ENCODE data around the gene UQCC5.

UQCC5 gene, protein sequence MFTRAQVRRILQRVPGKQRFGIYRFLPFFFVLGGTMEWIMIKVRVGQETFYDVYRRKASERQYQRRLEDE

DNA sequence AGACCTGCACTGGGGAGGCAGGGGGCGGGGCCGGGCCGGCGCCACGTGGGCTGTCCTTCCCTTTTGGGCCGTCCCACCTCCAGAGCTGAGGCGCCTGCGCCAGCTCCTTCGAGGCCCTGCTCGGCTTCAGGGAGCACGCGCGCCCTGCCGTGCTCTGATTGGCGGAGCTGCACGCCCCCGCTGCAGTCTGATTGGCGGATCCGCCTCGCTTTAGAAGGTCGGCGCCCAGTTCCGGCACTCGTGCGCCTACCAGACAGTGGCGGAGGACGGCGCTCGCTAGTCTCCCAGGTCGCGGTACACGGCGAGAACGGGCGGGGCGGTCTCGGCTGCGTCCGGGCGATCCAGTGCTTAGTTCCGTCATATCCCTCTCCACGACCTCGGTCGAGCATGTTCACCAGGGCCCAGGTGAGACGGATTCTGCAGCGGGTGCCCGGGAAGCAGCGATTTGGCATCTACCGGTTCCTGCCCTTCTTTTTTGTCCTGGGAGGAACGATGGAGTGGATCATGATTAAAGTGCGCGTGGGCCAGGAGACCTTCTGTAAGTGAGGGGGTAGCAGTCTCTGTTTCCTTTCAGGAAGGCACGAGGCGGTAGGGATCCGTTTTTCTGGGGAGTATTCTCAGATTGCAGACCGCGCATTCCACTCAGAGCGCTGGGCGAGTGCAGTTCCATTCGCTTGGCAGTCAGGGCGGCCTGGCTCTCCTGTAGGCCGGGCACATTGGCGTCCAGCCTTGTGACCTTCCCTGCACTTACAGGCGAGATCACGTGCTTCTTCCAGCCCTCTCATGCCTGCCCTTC lies at the start of gene UQCC5:
TSS of gene UQCC5 (plus strand) at position 237 of the 796 bp plus-strand sequence. CDS start at position 388, 151 bp downstream.
- DNase-seq (ENCODE audit: low spot score), result peak; percentile 100

DNA sequence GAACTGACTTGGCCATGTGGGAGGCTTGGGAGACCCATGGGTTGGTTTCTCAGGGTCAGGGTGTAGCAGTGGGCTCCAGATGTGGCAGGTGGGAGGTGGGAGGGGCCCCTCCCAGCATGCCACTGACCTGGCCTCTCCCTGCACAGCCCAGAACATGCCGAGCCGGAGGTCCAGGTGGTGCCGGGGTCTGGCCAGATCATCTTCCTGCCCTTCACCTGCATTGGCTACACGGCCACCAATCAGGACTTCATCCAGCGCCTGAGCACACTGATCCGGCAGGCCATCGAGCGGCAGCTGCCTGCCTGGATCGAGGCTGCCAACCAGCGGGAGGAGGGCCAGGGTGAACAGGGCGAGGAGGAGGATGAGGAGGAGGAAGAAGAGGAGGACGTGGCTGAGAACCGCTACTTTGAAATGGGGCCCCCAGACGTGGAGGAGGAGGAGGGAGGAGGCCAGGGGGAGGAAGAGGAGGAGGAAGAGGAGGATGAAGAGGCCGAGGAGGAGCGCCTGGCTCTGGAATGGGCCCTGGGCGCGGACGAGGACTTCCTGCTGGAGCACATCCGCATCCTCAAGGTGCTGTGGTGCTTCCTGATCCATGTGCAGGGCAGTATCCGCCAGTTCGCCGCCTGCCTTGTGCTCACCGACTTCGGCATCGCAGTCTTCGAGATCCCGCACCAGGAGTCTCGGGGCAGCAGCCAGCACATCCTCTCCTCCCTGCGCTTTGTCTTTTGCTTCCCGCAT lies 49.2 kb upstream of the UQCC5 start:
- no peak for DNase-seq (ENCODE audit: low spot score)

DNA sequence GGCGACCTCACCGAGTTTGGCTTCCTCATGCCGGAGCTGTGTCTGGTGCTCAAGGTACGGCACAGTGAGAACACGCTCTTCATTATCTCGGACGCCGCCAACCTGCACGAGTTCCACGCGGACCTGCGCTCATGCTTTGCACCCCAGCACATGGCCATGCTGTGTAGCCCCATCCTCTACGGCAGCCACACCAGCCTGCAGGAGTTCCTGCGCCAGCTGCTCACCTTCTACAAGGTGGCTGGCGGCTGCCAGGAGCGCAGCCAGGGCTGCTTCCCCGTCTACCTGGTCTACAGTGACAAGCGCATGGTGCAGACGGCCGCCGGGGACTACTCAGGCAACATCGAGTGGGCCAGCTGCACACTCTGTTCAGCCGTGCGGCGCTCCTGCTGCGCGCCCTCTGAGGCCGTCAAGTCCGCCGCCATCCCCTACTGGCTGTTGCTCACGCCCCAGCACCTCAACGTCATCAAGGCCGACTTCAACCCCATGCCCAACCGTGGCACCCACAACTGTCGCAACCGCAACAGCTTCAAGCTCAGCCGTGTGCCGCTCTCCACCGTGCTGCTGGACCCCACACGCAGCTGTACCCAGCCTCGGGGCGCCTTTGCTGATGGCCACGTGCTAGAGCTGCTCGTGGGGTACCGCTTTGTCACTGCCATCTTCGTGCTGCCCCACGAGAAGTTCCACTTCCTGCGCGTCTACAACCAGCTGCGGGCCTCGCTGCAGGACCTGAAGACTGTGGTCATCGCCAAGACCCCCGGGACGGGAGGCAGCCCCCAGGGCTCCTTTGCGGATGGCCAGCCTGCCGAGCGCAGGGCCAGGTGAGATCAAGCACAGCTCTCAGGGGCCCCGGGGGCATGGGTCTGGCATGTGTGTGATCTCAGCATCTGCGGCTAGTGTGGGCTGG lies 48.4 kb upstream of the UQCC5 start:
- DNase-seq (ENCODE audit: low spot score), result no peak

DNA sequence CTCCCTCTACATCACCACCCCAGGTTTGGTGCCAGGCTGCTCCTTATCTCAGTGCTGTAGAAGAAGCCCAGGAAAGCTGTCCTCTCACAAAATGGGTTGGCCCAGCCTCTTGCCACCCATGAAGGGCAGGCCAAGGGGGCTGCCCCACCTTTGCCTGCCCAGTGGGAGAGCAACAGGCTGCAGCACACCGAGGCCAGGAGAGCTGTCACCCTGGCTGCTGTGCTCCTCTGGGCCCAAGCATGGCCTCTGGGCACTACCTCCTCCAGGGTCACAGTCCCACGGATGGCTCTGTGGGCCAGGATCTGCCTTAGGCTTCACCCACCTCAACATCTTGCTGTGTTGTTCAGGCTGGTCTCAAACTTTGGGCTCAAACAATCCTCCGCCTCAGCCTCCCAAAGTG lies 47.7 kb upstream of the UQCC5 start:
- DNase-seq (ENCODE audit: low spot score), result no peak

DNA sequence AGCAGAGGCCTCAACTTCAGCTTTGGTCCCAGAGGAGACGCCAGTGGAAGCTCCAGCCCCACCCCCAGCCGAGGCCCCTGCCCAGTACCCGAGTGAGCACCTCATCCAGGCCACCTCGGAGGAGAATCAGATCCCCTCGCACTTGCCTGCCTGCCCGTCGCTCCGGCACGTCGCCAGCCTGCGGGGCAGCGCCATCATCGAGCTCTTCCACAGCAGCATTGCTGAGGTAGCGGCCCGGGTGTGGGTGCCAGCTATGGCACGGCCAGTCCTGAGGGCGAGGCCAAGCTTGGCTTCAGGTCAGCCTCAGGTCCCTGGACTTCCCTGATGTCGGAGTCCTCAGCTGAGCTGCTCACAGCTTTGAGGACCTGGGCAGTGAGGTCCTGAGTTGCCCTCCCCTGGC lies 47.0 kb upstream of the UQCC5 start:
- no peak for DNase-seq (ENCODE audit: low spot score)

DNA sequence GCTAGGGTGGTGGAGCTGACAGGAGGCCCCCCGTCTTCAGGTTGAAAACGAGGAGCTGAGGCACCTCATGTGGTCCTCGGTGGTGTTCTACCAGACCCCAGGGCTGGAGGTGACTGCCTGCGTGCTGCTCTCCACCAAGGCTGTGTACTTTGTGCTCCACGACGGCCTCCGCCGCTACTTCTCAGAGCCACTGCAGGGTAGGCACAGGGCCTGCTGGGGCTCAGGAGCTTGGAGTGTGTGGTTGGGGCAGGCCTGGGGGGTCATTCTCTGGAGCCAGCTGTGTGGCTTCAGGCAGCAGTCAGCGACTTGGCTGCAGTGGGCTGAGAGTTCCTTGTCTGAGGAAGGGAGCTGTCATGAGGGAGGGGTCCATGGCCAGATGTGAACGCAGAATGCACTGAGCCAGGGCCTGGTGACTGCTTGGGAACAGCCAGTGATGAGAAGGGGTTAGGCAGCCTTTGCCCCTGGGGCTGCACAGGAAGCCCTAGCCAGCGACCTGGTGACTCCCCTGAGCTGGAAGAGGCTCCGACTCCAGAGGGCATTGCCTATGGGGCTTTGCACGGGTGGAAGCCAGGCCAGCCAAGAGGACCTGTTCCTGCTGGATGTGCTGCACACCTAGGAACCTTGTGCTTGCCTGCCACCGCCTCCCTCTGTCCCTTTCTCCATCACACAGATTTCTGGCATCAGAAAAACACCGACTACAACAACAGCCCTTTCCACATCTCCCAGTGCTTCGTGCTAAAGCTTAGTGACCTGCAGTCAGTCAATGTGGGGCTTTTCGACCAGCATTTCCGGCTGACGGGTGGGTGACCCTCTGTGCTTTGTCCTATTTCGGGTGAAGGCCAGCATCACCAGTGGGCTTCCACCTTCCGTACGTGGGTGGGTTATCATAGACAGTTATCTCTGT lies 46.1 kb upstream of the UQCC5 start:
- DNase-seq (ENCODE audit: low spot score), result no peak

DNA sequence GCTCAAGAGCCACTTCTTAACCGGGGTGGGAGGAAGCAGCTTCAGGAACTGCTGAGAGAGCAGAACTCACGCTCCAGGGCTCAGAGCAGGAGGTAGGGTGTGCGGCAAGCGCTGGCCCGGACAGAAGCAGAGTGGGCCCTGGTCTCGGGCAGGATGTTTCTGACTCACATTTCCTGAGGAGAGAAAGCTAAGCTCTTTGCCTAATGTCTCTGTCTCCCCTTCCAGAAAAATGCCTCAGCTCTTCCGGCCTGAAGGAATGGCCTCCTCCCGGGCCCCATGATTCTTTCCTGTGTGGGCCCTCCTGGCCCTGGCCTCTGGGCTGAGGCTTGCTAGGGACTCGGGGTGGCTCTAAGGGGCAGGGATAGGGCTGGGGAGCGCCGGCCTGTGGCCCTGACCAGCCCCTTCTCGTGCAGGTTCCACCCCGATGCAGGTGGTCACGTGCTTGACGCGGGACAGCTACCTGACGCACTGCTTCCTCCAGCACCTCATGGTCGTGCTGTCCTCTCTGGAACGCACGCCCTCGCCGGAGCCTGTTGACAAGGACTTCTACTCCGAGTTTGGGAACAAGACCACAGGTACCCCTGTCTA lies 45.4 kb upstream of the UQCC5 start:
- no peak for DNase-seq (ENCODE audit: low spot score)

DNA sequence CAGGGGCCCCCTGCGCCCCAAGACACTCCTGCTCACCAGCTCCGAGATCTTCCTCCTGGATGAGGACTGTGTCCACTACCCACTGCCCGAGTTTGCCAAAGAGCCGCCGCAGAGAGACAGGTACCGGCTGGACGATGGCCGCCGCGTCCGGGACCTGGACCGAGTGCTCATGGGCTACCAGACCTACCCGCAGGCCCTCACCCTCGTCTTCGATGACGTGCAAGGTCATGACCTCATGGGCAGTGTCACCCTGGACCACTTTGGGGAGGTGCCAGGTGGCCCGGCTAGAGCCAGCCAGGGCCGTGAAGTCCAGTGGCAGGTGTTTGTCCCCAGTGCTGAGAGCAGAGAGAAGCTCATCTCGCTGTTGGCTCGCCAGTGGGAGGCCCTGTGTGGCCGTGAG lies 44.3 kb upstream of the UQCC5 start:
- no peak for DNase-seq (ENCODE audit: low spot score)

DNA sequence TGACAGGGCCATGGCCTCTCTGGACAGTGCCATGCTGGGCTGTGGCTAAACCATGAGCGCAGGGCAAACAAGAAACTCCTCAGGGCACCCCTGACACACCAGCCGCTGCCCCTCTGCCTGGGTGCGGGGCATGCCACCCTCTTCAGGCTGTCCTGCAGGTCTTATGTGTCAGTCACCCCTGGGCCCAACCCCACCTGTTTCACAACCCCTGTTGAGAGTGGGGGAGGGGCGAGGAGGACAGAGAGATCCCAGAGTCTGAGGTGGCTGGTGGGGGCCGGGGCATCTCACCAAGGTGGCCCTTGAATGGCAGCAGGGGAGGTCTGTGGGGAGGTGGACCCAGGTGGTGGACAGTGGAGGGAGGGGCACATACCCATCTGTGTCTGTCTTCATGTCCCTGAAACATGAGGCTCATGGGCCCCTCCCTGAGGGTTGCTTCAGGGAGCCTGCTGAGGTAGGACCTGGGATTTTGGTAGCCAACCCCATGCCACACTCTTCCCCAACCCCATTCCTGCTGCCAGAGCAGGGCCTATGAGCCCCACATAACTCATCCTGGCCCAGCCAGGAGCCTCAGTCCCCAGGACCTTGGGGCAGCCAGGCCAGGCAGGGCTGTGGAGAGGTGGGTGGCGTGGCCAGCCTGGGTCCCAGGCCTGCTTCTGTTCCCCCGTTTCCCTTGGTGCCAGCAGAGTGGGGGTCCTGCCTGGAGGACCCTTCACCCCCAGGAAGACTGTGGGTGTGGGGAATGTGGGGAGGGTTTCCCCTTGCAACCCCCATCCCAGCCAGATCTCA lies 43.0 kb upstream of the UQCC5 start:
- DNase-seq (ENCODE audit: low spot score), result no peak

DNA sequence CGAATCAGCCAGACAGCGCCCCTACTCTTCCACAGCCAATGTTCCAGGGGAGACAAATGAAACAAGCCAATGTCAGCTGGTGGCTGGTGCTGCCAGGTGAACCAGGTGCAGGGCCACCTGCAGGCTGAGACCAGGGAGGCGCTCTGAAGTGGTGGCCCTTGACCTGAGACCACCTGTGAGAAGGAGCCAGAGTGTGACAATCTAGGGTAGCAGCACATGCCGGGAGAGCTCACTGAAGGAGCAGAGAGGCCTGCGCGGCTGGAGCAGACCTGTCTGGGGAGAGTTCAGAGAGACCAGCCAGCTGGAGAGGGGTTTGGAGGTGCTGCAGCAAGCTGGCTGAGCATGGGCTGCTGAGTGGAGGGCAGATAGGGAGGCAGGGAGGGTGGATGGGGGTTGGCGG lies 42.0 kb upstream of the UQCC5 start:
- DNase-seq (ENCODE audit: low spot score), result no peak

DNA sequence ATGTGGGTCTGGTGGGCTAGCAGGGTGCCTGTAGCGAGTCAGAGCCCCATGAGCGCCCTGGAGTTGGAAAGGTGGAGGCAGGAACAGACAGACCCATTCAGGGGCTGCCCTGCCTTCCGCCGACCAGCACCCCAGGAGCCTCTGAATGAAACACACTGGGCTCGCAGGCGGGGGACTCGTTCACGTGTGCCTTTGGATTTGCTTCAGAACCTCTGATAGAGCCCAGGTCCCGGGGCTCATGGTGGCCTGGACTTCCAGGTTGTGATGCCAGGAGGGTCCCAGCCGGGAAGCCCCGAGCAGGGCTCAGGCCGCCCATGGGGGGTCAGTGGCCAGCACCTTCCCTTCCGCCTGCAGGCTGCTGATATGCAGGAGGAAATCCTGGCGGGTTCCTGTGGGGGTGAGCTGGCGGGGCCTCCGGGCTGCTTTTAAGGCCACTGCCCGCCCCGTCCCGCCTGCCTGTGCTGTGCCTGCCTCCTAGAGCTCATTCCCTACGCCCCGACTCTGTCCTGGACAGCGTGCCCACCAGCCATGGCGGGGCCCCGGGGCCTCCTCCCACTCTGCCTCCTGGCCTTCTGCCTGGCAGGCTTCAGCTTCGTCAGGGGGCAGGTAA lies 41.4 kb upstream of the UQCC5 start, which contains the start of gene STAB1:
TSS of gene STAB1 (plus strand) at position 453 of the 610 bp plus-strand sequence. CDS start at position 529, 76 bp downstream.
- no peak for DNase-seq (ENCODE audit: low spot score)

DNA sequence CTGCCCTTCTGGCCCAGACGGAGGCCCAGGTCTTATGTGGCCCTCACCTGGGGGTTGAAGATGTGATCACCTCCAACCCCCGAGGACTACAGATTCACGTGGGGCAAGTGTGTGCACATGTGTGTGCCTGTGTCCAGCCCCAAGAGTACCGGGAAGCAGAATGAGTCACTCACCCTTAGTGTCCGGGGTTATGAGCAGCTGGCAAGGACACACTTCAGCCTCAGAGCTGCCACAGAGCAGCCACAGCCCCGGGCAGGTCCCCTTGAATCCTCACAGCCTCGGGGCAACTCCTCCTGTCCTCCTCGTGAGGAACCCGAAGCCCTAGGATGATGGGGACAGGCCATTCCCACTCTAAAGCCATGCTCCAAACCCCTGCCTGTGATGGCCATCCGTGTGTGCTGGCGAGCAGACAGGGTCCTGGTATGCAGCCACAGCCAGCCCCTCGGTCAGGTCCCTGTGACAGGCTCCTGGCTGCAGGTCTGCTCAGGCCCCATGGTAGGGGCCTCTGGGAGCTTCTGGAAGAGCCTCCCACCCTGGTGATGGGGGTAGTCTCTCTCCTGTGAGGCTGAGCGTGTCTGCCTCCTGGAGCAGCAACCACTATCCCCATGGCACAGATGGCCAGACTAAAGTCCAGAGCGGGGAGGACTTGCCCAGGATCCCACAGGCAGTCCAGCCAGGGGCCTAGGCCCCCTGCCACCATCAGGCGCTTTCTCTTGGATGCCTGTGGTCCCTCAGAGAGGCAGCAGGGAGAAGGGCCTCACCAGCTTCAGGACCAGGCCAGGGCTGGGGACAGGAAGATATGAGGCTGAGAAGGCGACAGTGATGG lies 40.4 kb upstream of the UQCC5 start:
- peak; percentile 79 for DNase-seq (ENCODE audit: low spot score)

DNA sequence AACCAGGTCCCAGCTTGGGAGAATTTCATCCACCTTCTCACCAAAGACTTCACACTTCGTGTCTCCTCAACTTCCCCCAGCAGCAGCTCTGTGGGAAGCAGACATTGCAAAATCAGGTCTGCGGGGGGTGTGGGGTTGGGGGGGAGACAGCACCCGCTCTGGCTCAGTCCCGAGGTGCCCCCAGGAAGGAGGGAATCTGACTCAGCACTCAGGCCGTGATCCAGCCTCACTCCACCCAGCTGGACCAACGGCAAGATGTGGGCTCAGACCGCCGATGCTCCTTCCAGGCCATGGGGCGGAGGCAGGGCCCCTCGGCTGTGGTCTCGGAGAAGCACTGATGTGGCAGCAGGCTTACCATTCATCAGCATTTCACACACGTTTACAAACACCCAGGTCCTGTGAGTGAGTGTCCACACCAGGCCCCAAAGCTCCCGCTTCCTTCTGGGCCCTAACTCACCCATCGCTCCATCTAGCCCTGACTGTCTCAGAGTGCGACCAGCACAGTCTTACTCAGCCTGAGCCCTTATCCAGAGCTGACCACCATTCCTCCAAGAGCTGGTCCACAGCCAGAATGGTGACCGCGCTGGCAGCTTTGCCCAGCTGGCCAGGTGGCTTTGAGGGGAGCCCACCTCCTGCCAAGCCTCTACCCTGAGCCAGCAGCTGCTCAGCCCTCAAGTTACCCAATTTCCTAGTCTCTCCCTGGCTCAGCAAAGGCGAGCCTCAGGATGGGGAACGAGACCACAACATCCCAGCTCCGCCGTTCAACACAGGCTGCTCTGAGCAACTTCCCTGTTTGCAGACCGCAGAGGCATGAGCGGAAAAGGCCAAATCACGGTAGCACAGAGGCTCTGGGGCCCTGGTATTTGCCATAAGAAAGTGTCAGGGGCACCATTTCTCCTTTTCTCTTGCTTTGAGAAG lies 38.0 kb upstream of the UQCC5 start:
- DNase-seq (ENCODE audit: low spot score), result peak; percentile 83

DNA sequence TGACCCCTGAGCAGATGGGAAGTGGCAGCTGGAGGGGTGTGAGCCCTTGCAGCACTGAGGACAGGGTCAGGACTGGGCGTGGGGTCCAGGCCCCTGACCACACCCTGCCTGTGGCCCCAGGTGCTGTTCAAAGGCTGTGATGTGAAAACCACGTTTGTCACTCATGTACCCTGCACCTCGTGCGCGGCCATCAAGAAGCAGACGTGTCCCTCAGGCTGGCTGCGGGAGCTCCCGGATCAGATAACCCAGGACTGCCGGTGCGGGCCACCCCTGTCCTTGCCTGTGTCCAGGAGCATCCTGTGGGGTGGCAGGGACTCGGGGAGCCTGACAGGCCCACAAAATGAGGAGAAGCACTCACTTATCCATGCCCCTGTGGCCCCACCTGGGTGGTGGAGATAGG lies 35.4 kb upstream of the UQCC5 start:
- DNase-seq (ENCODE audit: low spot score), result no peak

DNA sequence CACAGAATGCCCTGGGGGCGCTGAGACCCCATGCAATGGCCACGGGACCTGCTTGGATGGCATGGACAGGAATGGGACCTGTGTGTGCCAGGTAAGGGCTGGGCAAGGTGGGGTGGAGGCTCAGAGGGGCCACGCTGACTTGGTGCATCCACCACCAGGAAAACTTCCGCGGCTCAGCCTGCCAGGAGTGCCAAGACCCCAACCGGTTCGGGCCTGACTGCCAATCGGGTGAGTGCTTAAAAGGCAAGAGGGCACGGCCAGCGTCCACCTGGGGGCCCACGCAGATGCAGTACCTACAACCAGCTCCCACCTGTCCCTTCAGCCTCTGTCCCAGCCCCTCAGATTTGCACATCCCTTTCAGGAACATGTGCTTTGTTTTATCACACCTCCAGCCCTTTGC lies 34.4 kb upstream of the UQCC5 start:
- no peak for DNase-seq (ENCODE audit: low spot score)

DNA sequence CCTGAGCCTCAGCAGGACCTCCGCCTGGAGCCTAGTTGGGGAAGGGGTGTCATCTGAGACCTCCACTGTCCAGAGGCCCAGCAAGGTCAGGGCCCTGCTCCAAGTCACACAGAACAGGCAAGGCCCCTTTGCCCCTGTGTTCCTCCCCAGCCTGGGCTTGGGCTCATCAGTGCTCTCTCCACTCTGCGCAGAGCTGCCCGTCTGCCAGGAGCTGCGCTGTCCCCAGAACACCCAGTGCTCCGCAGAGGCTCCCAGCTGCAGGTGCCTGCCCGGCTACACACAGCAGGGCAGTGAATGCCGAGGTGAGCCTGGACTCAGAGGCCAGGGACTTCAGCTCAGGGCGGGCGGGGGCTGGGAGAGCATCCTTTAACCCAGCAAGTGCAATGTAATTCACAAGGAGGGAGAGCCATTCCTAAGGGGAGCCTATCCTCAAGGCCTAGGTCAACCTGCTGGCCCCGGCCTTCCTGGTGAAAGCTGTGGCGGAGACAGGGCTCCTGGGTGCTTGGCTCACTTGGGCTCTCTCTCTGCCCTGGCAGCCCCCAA lies 33.5 kb upstream of the UQCC5 start:
- DNase-seq (ENCODE audit: low spot score), result no peak

DNA sequence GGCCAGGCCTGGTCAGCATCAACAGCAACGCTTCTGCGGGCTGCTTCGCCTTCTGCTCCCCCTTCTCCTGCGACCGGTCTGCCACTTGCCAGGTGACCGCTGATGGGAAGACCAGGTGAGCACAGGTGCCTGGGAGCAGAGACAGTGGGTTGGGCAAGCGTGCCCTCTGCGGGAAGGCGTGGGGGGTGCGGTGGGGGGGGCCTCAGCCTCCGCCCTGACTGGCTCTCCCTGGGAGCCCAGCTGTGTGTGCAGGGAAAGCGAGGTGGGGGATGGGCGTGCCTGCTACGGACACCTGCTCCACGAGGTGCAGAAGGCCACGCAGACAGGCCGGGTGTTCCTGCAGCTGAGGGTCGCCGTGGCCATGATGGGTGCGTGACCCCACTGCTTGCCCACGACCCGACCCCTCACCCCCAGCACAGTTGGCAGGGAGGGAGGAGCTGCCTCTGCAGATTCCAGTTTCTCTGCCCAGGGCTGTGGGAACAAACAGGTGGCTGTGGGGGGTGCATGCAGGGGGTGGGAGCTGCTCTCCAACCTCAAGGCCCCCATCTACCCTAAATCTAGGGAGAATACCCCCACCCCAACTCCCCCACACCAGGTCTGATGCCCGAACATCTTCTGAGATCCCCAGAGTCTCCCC lies 32.5 kb upstream of the UQCC5 start:
- DNase-seq (ENCODE audit: low spot score), result no peak

Data from AG20443 (cell line).